Measurements from ENCODE around the gene GALNT2.

GALNT2 gene

DNA sequence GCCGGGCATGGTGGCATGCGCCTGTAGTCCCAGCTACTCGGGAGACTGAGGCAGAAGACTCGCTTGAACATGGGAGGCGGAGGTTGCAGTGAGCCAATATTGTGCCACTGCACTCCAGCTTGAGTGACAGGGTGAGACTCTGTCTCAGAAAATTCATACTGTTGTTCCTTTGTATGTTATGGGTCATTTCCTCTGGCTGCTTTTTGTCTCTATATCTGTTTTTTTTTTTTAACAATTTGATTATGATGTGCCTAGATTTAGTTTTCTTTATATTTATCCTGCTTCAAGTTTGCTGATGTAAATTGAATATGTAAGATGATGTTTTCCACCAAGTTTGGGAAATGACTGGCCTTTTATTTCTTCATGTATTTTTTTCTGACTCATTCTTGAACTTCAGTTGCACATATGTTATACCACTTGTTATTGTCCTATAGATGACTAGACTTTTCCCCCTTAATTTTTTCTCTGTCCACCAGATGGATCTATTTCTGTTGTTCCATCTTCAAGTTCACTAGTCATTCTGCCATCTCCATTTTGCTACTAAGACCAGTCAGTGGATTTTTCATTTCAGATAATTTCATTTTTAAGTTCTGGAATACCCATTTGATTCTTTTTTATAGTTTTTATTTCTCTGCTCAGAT is 173.5 kb downstream of the GALNT2 start:
- DNase-seq (ENCODE audit: low read depth, low spot score), result no peak
- H3K4me1 ChIP-seq (ENCODE audit: insufficient read depth, insufficient read length), result peaks cover 4% of the 10 kb centered on the region
- TF ChIP-seq YY1 (IDR thresholded peaks at IDR 0.05; ENCODE audit: insufficient read depth, insufficient read length) (no peak), SUZ12 (IDR thresholded peaks at IDR 0.05; ENCODE audit: extremely low read depth, insufficient read depth, insufficient read length) (no peak), ZNF274 (IDR thresholded peaks at IDR 0.05; ENCODE audit: low read depth, low read length) (no peak)
- H3K27me3 ChIP-seq (ENCODE audit: insufficient read depth, insufficient read length), result no peaks in the 10 kb centered on the region
- H3K4me3 ChIP-seq (ENCODE audit: insufficient read length, low read depth), result no peak overlapping the region
- no peak overlapping the region for H3K9ac ChIP-seq (ENCODE audit: insufficient read length, low read depth)
- no peaks in the 10 kb centered on the region; the same call in 1 of the 2 replicates for H3K9me3 ChIP-seq (ENCODE audit: insufficient read depth, low read length)
- H3K36me3 ChIP-seq (ENCODE audit: insufficient read depth, insufficient read length, low read length), result peaks cover 36% of the 10 kb centered on the region

GRCh38 chr1:230242326-230242725 is 175.3 kb downstream of the GALNT2 start:
- TF ChIP-seq ZNF274 (IDR thresholded peaks at IDR 0.05; ENCODE audit: low read depth, low read length) (no peak), YY1 (IDR thresholded peaks at IDR 0.05; ENCODE audit: insufficient read depth, insufficient read length) (no peak), SUZ12 (IDR thresholded peaks at IDR 0.05; ENCODE audit: extremely low read depth, insufficient read depth, insufficient read length) (no peak)
- no peaks in the 10 kb centered on the region; the same call in 1 of the 2 replicates for H3K9me3 ChIP-seq (ENCODE audit: insufficient read depth, low read length)
- peaks cover 37% of the 10 kb centered on the region for H3K36me3 ChIP-seq (ENCODE audit: insufficient read depth, insufficient read length, low read length)
- no peak overlapping the region for H3K4me3 ChIP-seq (ENCODE audit: insufficient read length, low read depth)
- H3K4me1 ChIP-seq (ENCODE audit: insufficient read depth, insufficient read length), result peaks cover 4% of the 10 kb centered on the region
- DNase-seq (ENCODE audit: low read depth, low spot score), result no peak
- no peak overlapping the region for H3K9ac ChIP-seq (ENCODE audit: insufficient read length, low read depth)
- H3K27me3 ChIP-seq (ENCODE audit: insufficient read depth, insufficient read length), result no peaks in the 10 kb centered on the region

- Histone ChIP-seq H3K9me3 (ENCODE audit: insufficient read depth, low read length) (no peaks in the 10 kb centered on the region; the same call in 1 of the 2 replicates), H3K4me1 (ENCODE audit: insufficient read depth, insufficient read length) (peaks cover 5% of the 10 kb centered on the region), H3K27me3 (ENCODE audit: insufficient read depth, insufficient read length) (no peaks in the 10 kb centered on the region), H3K9ac (ENCODE audit: insufficient read length, low read depth) (no peak overlapping the region), H3K36me3 (ENCODE audit: insufficient read depth, insufficient read length, low read length) (peaks cover 30% of the 10 kb centered on the region), H3K4me3 (ENCODE audit: insufficient read length, low read depth) (no peak overlapping the region)
- DNase-seq (ENCODE audit: low read depth, low spot score), result no peak
- no peak for TF ChIP-seq YY1 (IDR thresholded peaks at IDR 0.05; ENCODE audit: insufficient read depth, insufficient read length)
- TF ChIP-seq ZNF274 (IDR thresholded peaks at IDR 0.05; ENCODE audit: low read depth, low read length), result no peak
- TF ChIP-seq SUZ12 (IDR thresholded peaks at IDR 0.05; ENCODE audit: extremely low read depth, insufficient read depth, insufficient read length), result no peak
Observed at GRCh38 chr1:230243146-230243545, 176.1 kb downstream of the GALNT2 start.

GRCh38 chr1:230243583-230244353 is 176.7 kb downstream of the GALNT2 start:
- H3K36me3 ChIP-seq (ENCODE audit: insufficient read depth, insufficient read length, low read length), result peaks cover 33% of the 10 kb centered on the region
- TF ChIP-seq SUZ12 (IDR thresholded peaks at IDR 0.05; ENCODE audit: extremely low read depth, insufficient read depth, insufficient read length) (no peak), YY1 (IDR thresholded peaks at IDR 0.05; ENCODE audit: insufficient read depth, insufficient read length) (no peak), ZNF274 (IDR thresholded peaks at IDR 0.05; ENCODE audit: low read depth, low read length) (no peak)
- H3K9me3 ChIP-seq (ENCODE audit: insufficient read depth, low read length), result no peaks in the 10 kb centered on the region; the same call in 1 of the 2 replicates
- peaks cover 10% of the 10 kb centered on the region for H3K4me1 ChIP-seq (ENCODE audit: insufficient read depth, insufficient read length)
- H3K27me3 ChIP-seq (ENCODE audit: insufficient read depth, insufficient read length), result no peaks in the 10 kb centered on the region
- no peak overlapping the region for H3K9ac ChIP-seq (ENCODE audit: insufficient read length, low read depth)
- no peak overlapping the region for H3K4me3 ChIP-seq (ENCODE audit: insufficient read length, low read depth)
- no peak for DNase-seq (ENCODE audit: low read depth, low spot score)

- no peak for DNase-seq (ENCODE audit: low read depth, low spot score)
- Histone ChIP-seq H3K9me3 (ENCODE audit: insufficient read depth, low read length) (no peaks in the 10 kb centered on the region), H3K9ac (ENCODE audit: insufficient read length, low read depth) (no peak overlapping the region), H3K4me3 (ENCODE audit: insufficient read length, low read depth) (no peak overlapping the region), H3K36me3 (ENCODE audit: insufficient read depth, insufficient read length, low read length) (peaks cover 41% of the 10 kb centered on the region), H3K27me3 (ENCODE audit: insufficient read depth, insufficient read length) (no peaks in the 10 kb centered on the region), H3K4me1 (ENCODE audit: insufficient read depth, insufficient read length) (peaks cover 15% of the 10 kb centered on the region)
- TF ChIP-seq ZNF274 (IDR thresholded peaks at IDR 0.05; ENCODE audit: low read depth, low read length), result no peak
- TF ChIP-seq SUZ12 (IDR thresholded peaks at IDR 0.05; ENCODE audit: extremely low read depth, insufficient read depth, insufficient read length), result no peak
- TF ChIP-seq YY1 (IDR thresholded peaks at IDR 0.05; ENCODE audit: insufficient read depth, insufficient read length), result no peak
Observed at GRCh38 chr1:230246551-230246950, 179.5 kb downstream of the GALNT2 start.

- H3K36me3 ChIP-seq (ENCODE audit: insufficient read depth, insufficient read length, low read length), result peaks cover 37% of the 10 kb centered on the region
- peaks cover 15% of the 10 kb centered on the region for H3K4me1 ChIP-seq (ENCODE audit: insufficient read depth, insufficient read length)
- DNase-seq (ENCODE audit: low read depth, low spot score), result no peak
- H3K4me3 ChIP-seq (ENCODE audit: insufficient read length, low read depth), result no peak overlapping the region
- no peaks in the 10 kb centered on the region for H3K9me3 ChIP-seq (ENCODE audit: insufficient read depth, low read length)
- no peaks in the 10 kb centered on the region for H3K27me3 ChIP-seq (ENCODE audit: insufficient read depth, insufficient read length)
- H3K9ac ChIP-seq (ENCODE audit: insufficient read length, low read depth), result no peak overlapping the region
- TF ChIP-seq ZNF274 (IDR thresholded peaks at IDR 0.05; ENCODE audit: low read depth, low read length) (no peak), YY1 (IDR thresholded peaks at IDR 0.05; ENCODE audit: insufficient read depth, insufficient read length) (no peak), SUZ12 (IDR thresholded peaks at IDR 0.05; ENCODE audit: extremely low read depth, insufficient read depth, insufficient read length) (no peak)
Observed at GRCh38 chr1:230248016-230248888, 181.2 kb downstream of the GALNT2 start.
